ENCODE data around the gene KLHL13. TPM values are rescaled to one million over a fixed set of nuclear protein-coding genes. Genes with fewer than 3 reads are reported as not detected.
"Not testable (repeated sequence)": the region's sequence is repeated elsewhere in the genome, so short reads cannot be mapped to it uniquely, and the experiment has no call there.

Gene KLHL13
- total RNA-seq, 1 donor from 2014 or later: 0.28 TPM

DNA sequence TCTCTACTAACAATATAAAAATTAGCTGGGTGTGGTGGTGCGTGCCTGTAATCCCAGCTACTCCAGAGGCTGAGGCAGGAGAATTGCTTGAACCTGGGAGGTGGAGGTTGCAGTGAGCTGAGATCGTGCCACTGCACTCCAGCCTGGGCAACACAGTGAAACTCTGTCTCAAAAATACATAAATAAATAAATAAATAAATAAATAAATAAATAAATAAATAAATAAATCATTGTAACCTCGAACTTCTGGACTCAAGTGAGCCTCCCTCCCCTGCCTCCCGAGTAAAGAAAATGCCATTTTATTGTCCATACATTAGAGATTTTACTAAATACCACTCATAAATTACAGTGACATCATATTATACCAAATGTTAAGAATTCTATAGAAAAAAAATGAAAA is 7.6 kb upstream of the KLHL13 start:
- H3K36me3 Mint-ChIP-seq (ENCODE audit: low read depth); DNase-seq; H3K4me3 Mint-ChIP-seq; H3K4me1 Mint-ChIP-seq; H3K9me3 Mint-ChIP-seq; H3K27me3 Mint-ChIP-seq; H3K27ac Mint-ChIP-seq; intact Hi-C loops (cut with micrococcal nuclease): not testable (repeated sequence)

DNA sequence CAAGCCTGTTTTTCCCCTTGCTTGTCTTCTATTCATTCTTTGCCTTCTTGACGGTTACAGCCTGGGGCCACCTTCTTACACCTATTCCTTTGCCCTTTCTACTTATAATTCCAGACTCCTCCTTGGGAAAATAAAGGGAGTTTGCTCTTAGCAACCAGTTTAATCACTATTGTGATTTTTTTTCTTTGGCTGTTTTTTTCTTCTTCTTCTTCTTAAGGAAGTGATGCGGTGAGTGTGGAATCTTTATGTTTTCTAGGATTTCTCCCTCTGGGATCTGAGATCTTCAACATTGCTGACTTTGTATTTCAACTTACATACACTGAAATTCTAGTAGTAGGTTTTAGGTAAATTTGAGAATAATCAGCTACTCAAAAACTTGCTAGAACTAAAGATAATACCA is 1.1 kb upstream of the KLHL13 start:
- DNase-seq: no peak
- no peak overlapping the region for H3K27ac Mint-ChIP-seq
- intact Hi-C loops (cut with micrococcal nuclease): no loop called here

DNA sequence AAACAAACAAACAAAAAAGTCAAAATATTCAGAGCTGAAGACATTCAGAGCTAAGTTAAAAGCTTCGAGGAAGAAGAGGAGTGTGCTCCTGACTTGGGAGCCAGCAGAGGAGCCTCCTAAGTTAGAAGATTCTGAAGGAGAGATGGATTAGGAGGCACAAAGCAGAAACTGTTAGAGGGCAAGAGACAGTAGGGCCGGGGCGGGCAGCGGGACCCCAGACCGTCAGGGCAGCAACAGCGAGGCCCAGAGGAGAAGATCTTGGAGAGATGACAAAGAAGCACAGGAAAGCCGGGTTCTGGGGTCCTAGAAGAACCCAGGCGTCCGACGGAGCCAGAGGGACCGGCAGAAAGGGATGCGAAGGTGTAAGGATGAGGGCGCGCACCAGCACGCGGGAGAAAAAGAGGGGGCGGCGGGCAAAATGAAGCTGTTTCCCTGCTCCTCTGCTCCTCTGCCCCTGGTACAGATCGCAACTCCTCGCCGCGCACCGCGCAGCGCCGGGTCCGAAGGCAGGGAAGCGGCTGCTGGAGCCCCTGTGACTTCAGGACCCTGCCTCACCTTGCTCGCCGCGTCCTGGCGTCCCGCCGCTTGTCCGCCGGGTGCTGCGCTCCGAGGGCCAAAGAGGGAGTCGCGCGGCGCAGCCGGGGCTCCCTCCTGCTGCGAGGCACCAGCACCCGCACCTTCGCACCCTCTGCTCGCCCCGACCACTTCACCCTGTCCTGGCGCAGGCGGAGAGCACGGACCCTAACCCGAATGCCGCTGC is 477 bp downstream of the KLHL13 start:
- H3K4me3 Mint-ChIP-seq: peak overlapping the region; percentile 76
- intact Hi-C loops (cut with micrococcal nuclease): no loop called here
- H3K36me3 Mint-ChIP-seq (ENCODE audit: low read depth): no peaks in the 10 kb centered on the region
- H3K27ac Mint-ChIP-seq: peak overlapping the region; percentile 47
- no peaks in the 10 kb centered on the region for H3K4me1 Mint-ChIP-seq
- H3K27me3 Mint-ChIP-seq: peaks cover 17% of the 10 kb centered on the region
- DNase-seq: peak; percentile 54
- no peaks in the 10 kb centered on the region for H3K9me3 Mint-ChIP-seq

More for the DNA sequence above, 1.1 kb upstream of the KLHL13 start:
- peak overlapping the region; percentile 18 for H3K4me3 Mint-ChIP-seq
- H3K36me3 Mint-ChIP-seq (ENCODE audit: low read depth): no peaks in the 10 kb centered on the region
- H3K27me3 Mint-ChIP-seq: peaks cover 18% of the 10 kb centered on the region
- no peaks in the 10 kb centered on the region for H3K9me3 Mint-ChIP-seq
- H3K4me1 Mint-ChIP-seq: no peaks in the 10 kb centered on the region

DNA sequence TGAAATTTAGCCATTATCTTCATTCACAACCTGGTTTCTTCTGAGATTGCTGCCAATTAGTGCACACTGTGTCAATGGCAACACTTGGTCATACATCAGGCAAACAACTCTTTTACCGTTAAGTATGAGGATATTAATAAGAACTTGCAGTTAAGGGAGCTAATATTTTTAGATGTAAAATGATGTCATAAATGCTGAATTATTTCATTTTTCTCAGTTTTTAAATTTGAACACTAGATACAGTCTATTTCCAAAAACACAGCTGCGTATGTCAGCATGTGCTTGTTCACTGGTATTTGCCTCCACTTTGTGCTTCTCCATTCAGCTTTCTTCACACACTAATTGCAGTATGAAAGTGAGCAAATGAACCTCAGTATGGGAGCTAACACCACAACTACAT is 1.6 kb downstream of the KLHL13 start:
- DNase-seq: no peak
- intact Hi-C loops (cut with micrococcal nuclease): no loop called here
- no peaks in the 10 kb centered on the region for H3K9me3 Mint-ChIP-seq

DNA sequence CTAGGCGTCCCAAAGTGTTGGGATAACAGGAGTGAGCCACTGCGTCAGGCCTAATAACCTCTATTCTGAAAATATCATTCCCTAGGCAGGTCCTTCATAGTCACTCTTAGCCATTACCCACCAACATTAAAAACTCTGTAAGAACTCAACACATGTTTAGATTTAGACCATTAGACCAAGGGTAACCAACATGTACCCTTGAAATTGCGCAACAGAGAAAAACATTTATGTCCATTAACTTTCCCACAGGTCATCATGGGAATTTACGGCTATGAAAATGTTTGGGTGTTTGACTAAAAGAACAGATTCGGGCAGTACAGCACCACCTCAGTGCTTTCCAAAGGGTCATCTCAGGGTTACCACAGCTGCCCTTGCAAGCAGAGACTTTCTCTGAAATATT is 7.5 kb downstream of the KLHL13 start:
- Mint-ChIP-seq H3K9me3 (no peaks in the 10 kb centered on the region), H3K36me3 (ENCODE audit: low read depth) (no peaks in the 10 kb centered on the region), H3K4me1 (no peaks in the 10 kb centered on the region), H3K27ac (no peak overlapping the region), H3K27me3 (no peaks in the 10 kb centered on the region), H3K4me3 (no peak overlapping the region)
- no peak for DNase-seq
- intact Hi-C loops (cut with micrococcal nuclease): no loop called here

More for the DNA sequence above, 1.6 kb downstream of the KLHL13 start:
- H3K27me3 Mint-ChIP-seq: peaks cover 15% of the 10 kb centered on the region
- no peak overlapping the region for H3K4me3 Mint-ChIP-seq
- H3K36me3 Mint-ChIP-seq (ENCODE audit: low read depth): no peaks in the 10 kb centered on the region
- H3K27ac Mint-ChIP-seq: no peak overlapping the region
- no peaks in the 10 kb centered on the region for H3K4me1 Mint-ChIP-seq

DNA sequence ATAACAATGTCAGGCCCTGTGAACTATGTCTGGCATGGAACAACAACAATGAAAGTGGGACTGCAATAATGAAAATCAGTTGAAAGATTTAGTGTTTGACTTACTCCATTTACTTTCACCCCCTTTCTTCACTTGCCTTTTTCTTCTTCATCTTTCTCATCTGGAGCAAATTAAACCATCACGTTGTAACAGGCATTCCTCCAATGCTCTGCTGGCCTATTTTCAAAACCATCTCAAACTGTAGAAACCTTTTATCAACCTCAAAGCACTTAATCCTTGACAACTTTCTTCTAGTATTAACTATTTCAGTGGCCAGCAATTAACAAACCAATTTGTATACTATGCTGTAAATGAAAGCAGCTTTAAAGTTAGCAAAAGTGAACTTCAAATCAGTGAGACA is 8.3 kb downstream of the KLHL13 start:
- Mint-ChIP-seq H3K36me3 (ENCODE audit: low read depth) (no peaks in the 10 kb centered on the region), H3K27me3 (no peaks in the 10 kb centered on the region), H3K4me1 (no peaks in the 10 kb centered on the region), H3K27ac (no peak overlapping the region), H3K4me3 (no peak overlapping the region), H3K9me3 (no peaks in the 10 kb centered on the region)
- no peak for DNase-seq
- intact Hi-C loops (cut with micrococcal nuclease): no loop called here

DNA sequence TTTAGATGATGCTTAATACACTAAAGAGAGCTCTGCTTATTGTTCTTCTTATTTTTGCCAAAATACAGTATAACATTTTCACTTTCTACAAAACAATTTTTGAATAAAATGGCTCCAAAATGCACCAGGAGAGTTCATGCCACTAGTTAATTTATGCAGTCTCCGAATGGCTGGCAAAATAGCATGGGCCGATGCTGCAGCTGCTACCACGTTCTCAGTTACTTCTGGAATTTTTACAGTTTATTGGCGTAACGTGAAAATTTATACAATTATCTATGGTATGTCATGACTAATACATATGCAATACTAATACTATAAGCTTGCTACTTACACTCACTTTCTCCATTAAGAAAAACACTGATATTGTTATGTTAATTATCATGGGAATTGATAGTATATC is 16.5 kb downstream of the KLHL13 start:
- intact Hi-C loops (cut with micrococcal nuclease): no loop called here
- H3K4me1 Mint-ChIP-seq: no peaks in the 10 kb centered on the region
- H3K27me3 Mint-ChIP-seq: no peaks in the 10 kb centered on the region
- H3K4me3 Mint-ChIP-seq: no peak overlapping the region
- DNase-seq: no peak
- no peak overlapping the region for H3K27ac Mint-ChIP-seq
- H3K9me3 Mint-ChIP-seq: peaks cover 3% of the 10 kb centered on the region
- no peaks in the 10 kb centered on the region for H3K36me3 Mint-ChIP-seq (ENCODE audit: low read depth)

DNA sequence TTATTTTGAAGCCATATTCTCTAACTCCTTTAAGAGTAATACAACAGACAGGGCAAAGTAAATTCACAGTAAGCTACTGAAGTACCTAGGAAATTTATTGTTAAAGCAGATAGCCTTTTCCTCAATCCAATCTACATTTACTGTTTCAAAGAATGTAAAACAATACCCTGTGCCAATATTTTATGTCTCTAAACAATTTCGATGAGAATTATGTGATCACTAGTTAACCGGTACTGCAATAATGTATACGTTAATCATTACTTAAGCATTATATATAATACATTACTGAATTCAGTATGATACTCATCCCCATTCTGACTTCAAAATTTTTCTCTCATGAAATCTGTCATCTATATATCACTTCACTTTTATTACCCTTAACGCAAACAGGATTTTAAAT is 28.5 kb downstream of the KLHL13 start:
- no peaks in the 10 kb centered on the region for H3K9me3 Mint-ChIP-seq

DNA sequence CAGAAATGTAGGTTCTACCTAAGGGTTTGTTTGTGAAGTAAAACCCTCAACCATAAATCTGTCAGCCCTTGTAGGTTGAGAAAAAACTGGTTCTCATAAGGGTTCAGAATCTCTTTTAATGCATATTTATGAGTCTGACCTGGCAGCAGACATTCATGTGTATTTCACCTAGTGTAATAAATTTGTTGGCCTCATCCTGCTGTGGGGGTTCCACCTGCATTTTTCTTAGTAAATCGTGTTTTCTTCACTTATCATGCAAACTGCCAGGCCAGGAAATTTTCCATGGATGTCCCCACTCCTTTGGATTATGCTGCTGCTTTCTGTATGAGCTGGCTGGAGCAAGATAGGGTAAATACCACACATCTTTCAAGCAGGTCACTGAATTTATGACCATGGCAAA is 42.4 kb downstream of the KLHL13 start:
- Mint-ChIP-seq H3K36me3 (ENCODE audit: low read depth) (no peaks in the 10 kb centered on the region), H3K4me3 (no peak overlapping the region), H3K4me1 (no peaks in the 10 kb centered on the region), H3K9me3 (no peaks in the 10 kb centered on the region), H3K27me3 (no peaks in the 10 kb centered on the region), H3K27ac (no peak overlapping the region)
- DNase-seq: no peak
- intact Hi-C loops (cut with micrococcal nuclease): no loop called here

More for the DNA sequence above, 28.5 kb downstream of the KLHL13 start:
- no peak for DNase-seq
- H3K36me3 Mint-ChIP-seq (ENCODE audit: low read depth): no peaks in the 10 kb centered on the region
- H3K4me1 Mint-ChIP-seq: no peaks in the 10 kb centered on the region
- H3K27ac Mint-ChIP-seq: no peak overlapping the region
- intact Hi-C loops (cut with micrococcal nuclease): no loop called here
- H3K4me3 Mint-ChIP-seq: no peak overlapping the region
- no peaks in the 10 kb centered on the region for H3K27me3 Mint-ChIP-seq

DNA sequence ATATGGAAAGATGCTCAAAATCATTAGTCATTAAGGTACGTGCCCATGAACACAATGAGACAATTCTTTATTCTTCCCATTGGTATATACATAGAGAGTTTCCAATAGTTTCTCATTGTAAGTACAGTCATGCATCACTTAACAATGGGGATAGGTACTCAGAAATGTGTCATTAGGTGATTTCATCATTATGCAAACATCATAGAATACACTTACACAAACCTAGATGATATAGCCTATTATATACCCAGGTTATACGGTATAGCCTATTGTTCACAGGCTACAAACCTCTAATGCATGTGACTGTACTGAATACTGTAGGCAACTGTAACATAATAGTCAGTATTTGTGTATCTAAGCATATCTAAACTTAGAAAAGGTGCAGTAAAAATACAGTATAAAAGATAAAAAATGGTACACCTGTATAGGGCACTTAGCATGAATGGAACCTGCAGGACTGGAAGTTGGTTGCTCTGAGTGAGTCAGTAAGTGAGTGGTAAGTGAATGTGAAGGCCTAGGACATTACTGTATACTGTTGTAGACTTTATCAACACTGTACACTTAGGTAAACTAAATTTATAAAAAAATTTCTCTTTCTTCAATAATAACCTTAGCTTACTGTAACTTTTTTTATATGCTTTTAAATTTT is 49.6 kb downstream of the KLHL13 start:
- Mint-ChIP-seq H3K4me3 (no peak overlapping the region), H3K9me3 (no peaks in the 10 kb centered on the region)

DNA sequence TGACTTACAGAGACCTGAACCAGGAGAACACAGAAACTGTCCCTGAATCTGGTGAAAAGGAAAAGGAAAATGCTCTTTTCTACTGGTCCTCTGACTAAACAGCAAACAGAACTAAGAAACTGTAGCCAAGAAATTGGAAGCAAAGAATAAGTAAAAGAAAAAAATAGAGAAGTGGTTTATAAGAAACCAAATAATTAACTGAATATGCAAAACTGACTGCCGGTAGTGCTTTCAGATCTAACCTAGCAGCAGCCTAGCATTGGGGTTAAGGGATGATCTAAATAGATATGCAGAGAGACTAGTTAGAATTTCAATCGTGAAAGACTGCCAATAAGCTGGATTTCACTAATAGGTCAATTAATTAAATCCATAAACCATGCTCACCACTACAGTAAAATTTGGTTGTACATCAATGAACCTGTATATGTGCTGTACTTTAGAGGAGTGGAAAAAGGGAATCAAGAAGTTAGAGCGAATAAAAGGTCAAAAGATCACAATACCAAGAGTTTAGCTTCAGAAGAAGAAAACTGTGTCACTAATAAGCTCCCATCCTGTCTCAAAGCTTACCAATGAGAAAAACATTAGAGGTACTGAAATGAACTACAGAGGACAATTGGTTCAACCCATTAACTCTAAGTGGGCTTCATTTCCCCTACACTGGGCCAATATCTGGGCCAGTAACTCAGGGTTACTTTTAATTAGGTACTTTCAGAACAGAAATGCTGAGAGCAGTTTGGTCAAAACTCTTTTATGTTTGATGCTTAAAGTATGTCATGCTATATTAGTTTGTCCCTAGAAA is 53.6 kb downstream of the KLHL13 start:
- no peak overlapping the region for H3K4me3 Mint-ChIP-seq

More for the DNA sequence above, 49.6 kb downstream of the KLHL13 start:
- Mint-ChIP-seq H3K36me3 (ENCODE audit: low read depth) (no peaks in the 10 kb centered on the region), H3K4me1 (no peaks in the 10 kb centered on the region), H3K27ac (no peak overlapping the region), H3K27me3 (no peaks in the 10 kb centered on the region)
- DNase-seq: no peak
- intact Hi-C loops (cut with micrococcal nuclease): no loop called here

DNA sequence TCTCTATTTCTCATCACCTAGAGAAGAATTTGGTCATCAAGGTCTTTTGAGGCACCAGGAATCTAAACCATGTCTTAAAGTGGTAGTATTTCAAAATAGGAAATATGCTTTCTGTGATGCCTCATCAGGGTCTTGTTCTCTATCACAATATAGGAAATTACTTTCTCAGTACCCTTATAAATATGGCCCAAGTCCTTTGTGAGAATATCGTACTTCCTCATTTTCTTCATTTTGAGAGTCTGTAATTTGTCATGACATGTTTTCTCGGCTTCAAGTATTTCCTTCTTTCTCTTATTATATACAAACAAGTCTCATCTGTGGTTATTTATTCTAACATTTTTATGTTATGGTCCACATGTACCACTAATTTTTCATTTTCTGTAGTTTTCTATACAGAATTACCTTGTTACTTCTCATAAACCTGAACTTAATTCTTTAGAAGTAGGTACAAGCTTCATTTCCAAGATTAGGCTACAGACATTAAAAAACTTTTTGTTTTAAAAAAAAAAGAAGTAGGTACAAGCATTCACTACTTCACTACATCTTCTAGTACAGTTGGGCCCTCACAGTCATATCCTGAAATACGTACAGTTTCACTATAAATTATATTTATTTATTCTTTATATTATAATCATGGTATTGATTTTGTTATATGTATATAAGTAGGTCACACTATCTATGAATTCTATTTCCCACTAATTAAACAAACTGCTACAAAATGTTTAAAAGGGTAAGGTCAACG is 54.4 kb downstream of the KLHL13 start:
- H3K27ac Mint-ChIP-seq: no peak overlapping the region
- no peaks in the 10 kb centered on the region for H3K27me3 Mint-ChIP-seq
- no peaks in the 10 kb centered on the region for H3K4me1 Mint-ChIP-seq
- H3K9me3 Mint-ChIP-seq: no peaks in the 10 kb centered on the region
- no peak for DNase-seq
- no peak overlapping the region for H3K4me3 Mint-ChIP-seq
- intact Hi-C loops (cut with micrococcal nuclease): no loop called here
- no peaks in the 10 kb centered on the region for H3K36me3 Mint-ChIP-seq (ENCODE audit: low read depth)

More for the DNA sequence above, 53.6 kb downstream of the KLHL13 start:
- H3K27me3 Mint-ChIP-seq: no peaks in the 10 kb centered on the region
- H3K36me3 Mint-ChIP-seq (ENCODE audit: low read depth): no peaks in the 10 kb centered on the region
- H3K27ac Mint-ChIP-seq: no peak overlapping the region
- no peaks in the 10 kb centered on the region for H3K4me1 Mint-ChIP-seq
- H3K9me3 Mint-ChIP-seq: no peaks in the 10 kb centered on the region
- DNase-seq: no peak
- intact Hi-C loops (cut with micrococcal nuclease): no loop called here

DNA sequence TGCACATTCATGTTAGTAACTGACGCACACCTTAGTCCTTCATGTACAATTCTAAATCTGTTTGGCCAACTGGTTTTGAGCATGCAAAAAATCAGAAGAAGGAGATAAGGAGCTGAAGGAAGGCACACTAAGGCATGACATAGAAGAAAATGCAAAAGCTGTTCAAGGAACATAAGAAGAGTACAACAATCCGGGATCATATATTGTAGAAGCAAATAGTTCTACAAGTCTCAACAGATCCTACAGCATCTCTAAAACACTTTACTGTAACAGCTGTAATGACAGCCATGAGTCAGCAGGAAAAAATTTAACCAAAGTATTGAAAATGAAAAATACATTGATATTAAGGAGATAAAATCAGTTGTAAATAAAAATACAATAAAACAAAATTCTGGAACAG is 57.7 kb downstream of the KLHL13 start:
- H3K27ac Mint-ChIP-seq: no peak overlapping the region
- H3K9me3 Mint-ChIP-seq: no peaks in the 10 kb centered on the region
- intact Hi-C loops (cut with micrococcal nuclease): no loop called here
- no peak for DNase-seq
- no peaks in the 10 kb centered on the region for H3K27me3 Mint-ChIP-seq
- no peak overlapping the region for H3K4me3 Mint-ChIP-seq
- no peaks in the 10 kb centered on the region for H3K36me3 Mint-ChIP-seq (ENCODE audit: low read depth)
- H3K4me1 Mint-ChIP-seq: no peaks in the 10 kb centered on the region
